ENCODE results near the gene FAM227A. TPM values are rescaled to one million over a fixed set of nuclear protein-coding genes. Genes with fewer than 3 reads are reported as not detected.
"Not testable (repeated sequence)": the region's sequence is repeated elsewhere in the genome, so short reads cannot be mapped to it uniquely, and the experiment has no call there.

The FAM227A gene
- total RNA-seq, 2 experiments from 2014 or later, result 0.23 to 0.36 TPM

GRCh38 chr22:38649841-38650522 lies 6.2 kb downstream of the FAM227A start:
- no peak for DNase-seq
- Mint-ChIP-seq H3K36me3 (no peaks in the 10 kb centered on the region), H3K27me3 (no peaks in the 10 kb centered on the region), H3K4me1 (peaks cover 3% of the 10 kb centered on the region), H3K27ac (no peak overlapping the region), H3K4me3 (no peak overlapping the region), H3K9me3 (no peaks in the 10 kb centered on the region)
- ATAC-seq (ENCODE audit: low read depth), result no peak
- POLR2A ChIA-PET, result no interaction called here

- H3K27me3 Mint-ChIP-seq, result peaks cover 5% of the 10 kb centered on the region
- H3K4me3 Mint-ChIP-seq, result no peak overlapping the region
- DNase-seq (no peak), ATAC-seq (ENCODE audit: low read depth) (no peak)
- no peaks in the 10 kb centered on the region for H3K9me3 Mint-ChIP-seq
- no peak overlapping the region for H3K27ac Mint-ChIP-seq
- H3K4me1 Mint-ChIP-seq, result no peaks in the 10 kb centered on the region
- no peaks in the 10 kb centered on the region for H3K36me3 Mint-ChIP-seq
- POLR2A ChIA-PET, result no interaction called here
Measured at GRCh38 chr22:38645430-38645829, 10.8 kb downstream of the FAM227A start.

DNA sequence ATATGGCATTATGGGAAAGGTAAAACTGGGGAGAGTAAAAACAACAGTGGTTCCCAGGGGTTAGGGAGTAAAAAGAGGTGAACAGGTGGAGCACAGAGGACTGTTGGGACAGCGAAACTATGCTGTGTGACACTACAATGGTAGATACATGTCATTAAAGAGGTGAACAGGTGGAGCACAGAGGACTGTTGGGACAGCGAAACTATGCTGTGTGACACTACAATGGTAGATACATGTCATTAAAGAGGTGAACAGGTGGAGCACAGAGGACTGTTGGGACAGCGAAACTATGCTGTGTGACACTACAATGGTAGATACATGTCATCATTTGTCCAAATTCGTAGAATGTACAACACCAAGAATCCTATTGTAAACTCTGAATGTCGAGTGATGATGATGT lies 11.9 kb downstream of the FAM227A start:
- POLR2A ChIA-PET, H3K9me3 Mint-ChIP-seq, H3K27ac Mint-ChIP-seq, H3K4me3 Mint-ChIP-seq, H3K27me3 Mint-ChIP-seq, H3K36me3 Mint-ChIP-seq, H3K4me1 Mint-ChIP-seq, DNase-seq: not testable (repeated sequence)
- ATAC-seq (ENCODE audit: low read depth), result peak; percentile 50

- peaks cover 5% of the 10 kb centered on the region for H3K27me3 Mint-ChIP-seq
- POLR2A ChIA-PET, result interaction anchor here (0.6 kb wide), 1 partner anchor 221 kb away, joined by 3 read pairs; no protein-coding TSS in a partner anchor
Measured at GRCh38 chr22:38641476-38642040, 14.6 kb downstream of the FAM227A start.

DNA sequence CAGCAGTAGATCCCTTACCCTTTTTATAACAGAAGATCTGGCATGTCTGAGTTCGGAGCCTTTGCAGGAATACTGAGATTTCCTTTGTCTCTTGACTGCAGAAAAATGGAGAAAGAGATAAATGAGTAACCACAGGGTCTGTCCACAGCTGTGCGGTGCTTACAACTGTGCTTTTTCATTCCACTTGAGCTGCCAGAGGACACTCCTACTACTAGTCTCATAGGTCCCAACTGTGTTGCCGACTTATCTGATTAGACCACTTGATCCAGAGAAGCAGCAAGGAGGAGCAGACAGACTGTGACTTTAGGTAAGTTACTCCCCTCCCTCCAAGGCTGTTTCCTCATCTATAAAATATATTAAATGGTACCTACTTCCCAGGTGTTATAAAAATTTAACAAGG lies 17.5 kb downstream of the FAM227A start:
- no peak overlapping the region for H3K4me3 Mint-ChIP-seq
- ATAC-seq (ENCODE audit: low read depth) (no peak), DNase-seq (no peak)
- peaks cover 3% of the 10 kb centered on the region for H3K4me1 Mint-ChIP-seq
- H3K27me3 Mint-ChIP-seq, result peaks cover 5% of the 10 kb centered on the region
- POLR2A ChIA-PET, result no interaction called here
- no peak overlapping the region for H3K27ac Mint-ChIP-seq
- no peaks in the 10 kb centered on the region for H3K9me3 Mint-ChIP-seq
- no peaks in the 10 kb centered on the region for H3K36me3 Mint-ChIP-seq

More at GRCh38 chr22:38641476-38642040, 14.6 kb downstream of the FAM227A start:
- Mint-ChIP-seq H3K4me3 (no peak overlapping the region), H3K9me3 (no peaks in the 10 kb centered on the region), H3K27ac (no peak overlapping the region), H3K36me3 (no peaks in the 10 kb centered on the region), H3K4me1 (peaks cover 3% of the 10 kb centered on the region)
- ATAC-seq (ENCODE audit: low read depth) (no peak), DNase-seq (no peak)

DNA sequence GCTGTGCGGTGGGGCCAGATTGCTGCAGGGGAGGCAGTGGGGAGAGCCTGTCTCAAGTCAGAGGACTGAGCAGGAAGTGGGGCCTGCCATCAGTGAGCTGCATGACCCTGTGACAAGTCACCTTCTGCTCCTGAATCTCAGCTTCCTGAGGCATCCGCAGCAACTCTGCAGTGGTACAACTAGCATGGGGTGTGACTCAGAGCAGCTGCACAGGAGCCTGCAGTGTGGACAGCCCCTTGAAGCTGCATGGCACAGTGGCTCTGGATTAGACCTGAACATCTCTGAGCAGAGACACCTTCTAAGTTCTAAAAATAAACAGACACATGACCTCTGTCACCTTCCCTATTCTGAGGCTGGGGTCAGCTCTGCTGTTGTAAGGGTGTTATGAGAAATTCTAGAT lies 18.0 kb downstream of the FAM227A start:
- Mint-ChIP-seq H3K4me1 (peaks cover 3% of the 10 kb centered on the region), H3K4me3 (no peak overlapping the region)

GRCh38 chr22:38632528-38632927 lies 23.7 kb downstream of the FAM227A start:
- POLR2A ChIA-PET, result no interaction called here

More for the DNA sequence above, 18.0 kb downstream of the FAM227A start:
- Mint-ChIP-seq H3K27ac (no peak overlapping the region), H3K36me3 (no peaks in the 10 kb centered on the region), H3K9me3 (no peaks in the 10 kb centered on the region), H3K27me3 (peaks cover 3% of the 10 kb centered on the region)
- POLR2A ChIA-PET, result no interaction called here
- peak; percentile 47 for ATAC-seq (ENCODE audit: low read depth)
- no peak for DNase-seq

GRCh38 chr22:38631724-38632123 lies 24.5 kb downstream of the FAM227A start:
- peak; percentile 97 for ATAC-seq (ENCODE audit: low read depth)
- Mint-ChIP-seq H3K27me3 (no peaks in the 10 kb centered on the region), H3K4me3 (peak overlapping the region; percentile 73), H3K4me1 (peaks cover 13% of the 10 kb centered on the region), H3K27ac (peak overlapping the region; percentile 65), H3K9me3 (no peaks in the 10 kb centered on the region), H3K36me3 (no peaks in the 10 kb centered on the region)
- DNase-seq, result peak; percentile 41
- POLR2A ChIA-PET, result no interaction called here

More at GRCh38 chr22:38632528-38632927, 23.7 kb downstream of the FAM227A start:
- DNase-seq (no peak), ATAC-seq (ENCODE audit: low read depth) (no peak)
- Mint-ChIP-seq H3K36me3 (no peaks in the 10 kb centered on the region), H3K9me3 (no peaks in the 10 kb centered on the region), H3K27ac (no peak overlapping the region), H3K4me1 (peaks cover 13% of the 10 kb centered on the region), H3K27me3 (no peaks in the 10 kb centered on the region), H3K4me3 (peak overlapping the region; percentile 73)

DNA sequence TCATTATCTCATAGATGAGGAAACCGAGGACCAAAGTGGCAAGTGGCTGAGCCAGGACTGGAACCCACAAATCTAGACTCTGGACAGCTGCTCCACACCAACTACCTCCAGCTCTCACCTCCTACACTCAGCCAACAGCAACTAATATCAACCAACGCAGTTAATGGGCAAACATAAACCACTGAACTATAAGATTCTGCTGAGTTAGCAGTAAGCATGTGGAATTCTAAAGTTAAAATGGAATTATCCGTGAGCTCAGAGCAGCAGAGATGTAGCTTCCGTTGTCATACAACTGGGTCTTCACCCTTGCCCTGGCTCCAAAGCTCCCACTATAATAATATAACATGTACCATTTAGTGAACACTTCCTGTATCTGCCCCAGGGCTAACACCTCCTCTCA lies 27.1 kb downstream of the FAM227A start:
- no peaks in the 10 kb centered on the region for H3K9me3 Mint-ChIP-seq
- H3K4me1 Mint-ChIP-seq, result peaks cover 13% of the 10 kb centered on the region
- DNase-seq, result no peak
- ATAC-seq (ENCODE audit: low read depth), result no peak
- no peak overlapping the region for H3K4me3 Mint-ChIP-seq
- no peaks in the 10 kb centered on the region for H3K27me3 Mint-ChIP-seq
- H3K27ac Mint-ChIP-seq, result no peak overlapping the region
- POLR2A ChIA-PET, result interaction anchor here (1.0 kb wide), 1 partner anchor 52 kb away, joined by 3 read pairs; the partner anchor contains the start of gene TOMM22
- H3K36me3 Mint-ChIP-seq, result no peaks in the 10 kb centered on the region

- POLR2A ChIA-PET, result no interaction called here
- no peaks in the 10 kb centered on the region for H3K9me3 Mint-ChIP-seq
- H3K36me3 Mint-ChIP-seq, result no peaks in the 10 kb centered on the region
- no peaks in the 10 kb centered on the region for H3K27me3 Mint-ChIP-seq
- no peak overlapping the region for H3K4me3 Mint-ChIP-seq
- no peak overlapping the region for H3K27ac Mint-ChIP-seq
- DNase-seq, result no peak
- H3K4me1 Mint-ChIP-seq, result peaks cover 13% of the 10 kb centered on the region
- ATAC-seq (ENCODE audit: low read depth), result no peak
Measured at GRCh38 chr22:38628444-38628843, 27.7 kb downstream of the FAM227A start.

DNA sequence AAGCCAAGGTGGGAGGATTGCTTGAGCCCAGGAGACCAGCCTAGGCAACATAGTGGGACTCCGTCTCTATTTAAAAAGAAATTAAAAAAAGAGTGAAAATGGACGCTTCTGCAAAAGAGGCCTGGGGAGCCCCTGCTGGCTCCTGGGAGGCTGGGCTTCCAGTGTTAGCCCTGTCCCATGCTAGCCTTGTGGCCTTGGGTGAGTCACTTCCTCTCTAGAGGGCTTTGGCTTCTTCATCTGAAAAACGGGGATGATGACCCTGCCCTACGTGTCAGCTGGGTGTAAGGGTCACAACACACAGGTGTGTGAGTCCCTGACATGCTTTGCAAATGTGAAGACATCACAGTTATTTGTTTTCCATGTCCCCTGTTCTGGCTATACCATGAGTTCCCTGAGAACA lies 32.8 kb downstream of the FAM227A start:
- H3K36me3 Mint-ChIP-seq, result no peaks in the 10 kb centered on the region
- DNase-seq (no peak), ATAC-seq (ENCODE audit: low read depth) (no peak)
- peaks cover 4% of the 10 kb centered on the region for H3K27me3 Mint-ChIP-seq
- H3K27ac Mint-ChIP-seq, result no peak overlapping the region
- POLR2A ChIA-PET, result no interaction called here
- H3K9me3 Mint-ChIP-seq, result peaks cover 4% of the 10 kb centered on the region
- H3K4me1 Mint-ChIP-seq, result no peaks in the 10 kb centered on the region
- H3K4me3 Mint-ChIP-seq, result no peak overlapping the region

- POLR2A ChIA-PET, result interaction anchor here (0.6 kb wide), 1 partner anchor 37 kb away, joined by 4 read pairs; no protein-coding TSS in a partner anchor
- Mint-ChIP-seq H3K27ac (no peak overlapping the region), H3K9me3 (peaks cover 8% of the 10 kb centered on the region), H3K4me3 (no peak overlapping the region), H3K27me3 (peaks cover 13% of the 10 kb centered on the region), H3K36me3 (no peaks in the 10 kb centered on the region), H3K4me1 (no peaks in the 10 kb centered on the region)
- ATAC-seq (ENCODE audit: low read depth) (no peak), DNase-seq (no peak)
Measured at GRCh38 chr22:38618682-38619081, 37.5 kb downstream of the FAM227A start.

DNA sequence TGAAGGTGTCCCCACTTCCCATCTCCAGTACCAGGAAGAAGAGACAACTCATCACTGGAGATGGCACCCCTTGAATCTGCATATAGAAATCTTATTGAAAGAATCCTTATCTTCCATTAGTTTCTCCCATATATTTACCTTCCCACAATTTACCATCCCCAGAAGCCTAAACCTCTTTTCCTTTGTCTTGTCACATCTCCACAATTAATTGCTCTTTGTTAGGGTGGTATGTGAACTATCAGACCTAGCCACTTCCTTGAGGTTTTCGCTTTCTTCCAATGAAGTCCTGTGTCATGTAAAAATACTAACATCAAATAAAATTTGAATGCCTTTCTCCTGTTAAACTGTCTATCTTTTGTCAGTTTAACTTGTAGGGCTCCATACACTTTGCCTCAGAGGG lies 37.9 kb downstream of the FAM227A start:
- H3K36me3 Mint-ChIP-seq, result no peaks in the 10 kb centered on the region
- H3K4me1 Mint-ChIP-seq, result no peaks in the 10 kb centered on the region
- ATAC-seq (ENCODE audit: low read depth), result no peak
- peaks cover 13% of the 10 kb centered on the region for H3K27me3 Mint-ChIP-seq
- DNase-seq, result no peak
- H3K27ac Mint-ChIP-seq, result no peak overlapping the region
- POLR2A ChIA-PET, result interaction anchor here (0.6 kb wide), 1 partner anchor 37 kb away, joined by 4 read pairs; no protein-coding TSS in a partner anchor
- H3K4me3 Mint-ChIP-seq, result no peak overlapping the region
- peaks cover 8% of the 10 kb centered on the region for H3K9me3 Mint-ChIP-seq

DNA sequence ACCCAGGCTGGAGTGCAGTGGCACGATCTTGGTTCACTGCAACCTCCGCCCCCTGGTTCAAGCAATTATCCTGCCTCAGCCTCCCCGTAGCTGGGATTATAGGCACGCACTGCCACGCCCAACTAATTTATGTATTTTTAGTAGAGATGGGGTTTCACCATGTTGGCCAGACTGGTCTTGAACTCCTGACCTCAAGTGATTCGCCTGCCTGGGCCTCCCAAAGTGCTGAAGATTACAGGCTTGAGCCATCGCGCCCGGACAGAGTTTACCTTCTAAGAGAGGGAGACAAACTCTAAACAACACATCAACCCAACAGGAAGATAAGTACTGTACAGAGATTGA lies 41.2 kb downstream of the FAM227A start:
- H3K9me3 Mint-ChIP-seq; H3K4me1 Mint-ChIP-seq; H3K4me3 Mint-ChIP-seq; H3K36me3 Mint-ChIP-seq; ATAC-seq (ENCODE audit: low read depth); DNase-seq; POLR2A ChIA-PET; H3K27ac Mint-ChIP-seq: not testable (repeated sequence)
- peaks cover 11% of the 10 kb centered on the region for H3K27me3 Mint-ChIP-seq
